ENCODE data around the gene ST3GAL3. TPM values are rescaled to one million over a fixed set of nuclear protein-coding genes. Genes with fewer than 3 reads are reported as not detected.
A peak's percentile ranks its signal among the peaks of the same experiment; 100 is the strongest.

Gene ST3GAL3
- polyA plus RNA-seq, 1 of the 3 experiments (the other 2 are of a cell fraction) = 20.6 TPM

DNA sequence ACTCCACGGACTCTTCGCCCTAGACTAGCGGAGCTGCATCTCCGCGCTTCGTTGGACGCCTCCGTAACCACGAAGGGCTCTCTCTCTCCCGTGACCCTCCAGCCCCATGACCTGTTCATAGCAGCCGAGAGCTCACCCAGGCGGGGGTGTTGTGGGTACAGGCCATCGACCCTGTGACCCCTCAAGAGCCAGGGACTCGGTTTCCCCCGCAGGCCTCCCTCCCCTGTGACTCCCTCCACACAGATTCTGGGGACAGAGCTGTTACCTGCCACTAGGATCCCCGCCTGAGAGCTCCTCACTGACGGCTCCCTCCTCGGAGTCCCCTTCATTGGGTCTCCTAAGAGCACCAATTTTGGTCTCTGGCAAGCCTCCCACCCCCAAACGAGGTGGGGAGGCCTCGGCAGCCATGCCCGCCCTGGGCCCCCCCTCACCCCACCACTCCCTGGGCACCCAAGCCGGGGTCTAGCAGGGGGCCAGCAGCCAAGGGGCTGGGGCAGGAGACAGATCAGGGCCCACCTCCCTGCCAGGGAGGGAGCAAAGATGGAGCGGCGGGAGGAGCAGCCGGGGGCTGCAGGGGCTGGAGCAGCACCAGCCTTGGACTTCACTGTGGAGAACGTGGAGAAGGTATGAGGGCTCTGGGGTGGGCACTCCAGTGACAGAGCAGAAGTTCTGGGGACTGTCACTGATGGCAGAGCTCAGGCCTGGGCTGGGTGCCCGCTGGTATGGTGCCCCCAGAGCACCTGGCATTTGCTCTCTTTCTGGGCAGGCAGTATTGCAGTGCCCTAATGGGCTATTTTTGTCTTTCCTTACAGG lies 239.9 kb downstream of the ST3GAL3 start:
- Histone ChIP-seq H3K9ac (peak overlapping the region; percentile 90), H3K4me2 (peak overlapping the region; percentile 98), H3K9me3 (no peaks in the 10 kb centered on the region), H2AFZ (ENCODE audit: low read depth) (peak overlapping the region; percentile 78), H3K27ac (ENCODE audit: low read depth in 2 of 2, low read length in 1 of 2) (peak overlapping the region; percentile 82 to 97; a peak in 3 of 4 replicates), H3K27me3 (ENCODE audit: insufficient read depth) (no peaks in the 10 kb centered on the region), H4K20me1 (ENCODE audit: insufficient read depth) (peaks cover 6% of the 10 kb centered on the region; the same call in 1 of the 2 replicates), H3K36me3 (replicated peaks in 1 of 2; ENCODE audit: control insufficient read depth in 1 of 2, insufficient read depth in 2 of 2, low read length in 1 of 2) (peaks cover 0 to 17% of the 10 kb centered on the region in 2 experiments), H3K4me1 (ENCODE audit: control insufficient read depth in 1 of 2, insufficient read depth in 2 of 2, low read depth in 1 of 2, low read length in 1 of 2) (peaks cover 12 to 24% of the 10 kb centered on the region in 2 experiments), H3K9me2 (no peaks in the 10 kb centered on the region), H3K79me2 (ENCODE audit: insufficient read depth) (peaks cover 13% of the 10 kb centered on the region; the same call in 1 of the 2 replicates), H3K4me3 (ENCODE audit: low read depth in 2 of 2, low read length in 1 of 2) (peak overlapping the region; percentile 79 to 93), H3F3A (replicated peaks; ENCODE audit: insufficient read depth) (no peaks in the 10 kb centered on the region)
- no peak for DNase-seq
- ChIA-PET CTCF (interaction anchor here (0.8 to 9.4 kb wide), 19 partner anchors 8 to 418 kb away, joined by 3 to 105 read pairs (median 4); partner anchors contain the start of genes ARTN and ATP6V0B), POLR2A (interaction anchor here (0.6 to 1.2 kb wide), 5 partner anchors 8 to 34 kb away, joined by 3 to 6 read pairs (median 4); no protein-coding TSS in a partner anchor)
- WGBS (ENCODE audit: low lambda C conversion rate) = 1% methylated on average over 9 of the region's 27 CpGs
- TF ChIP-seq GABPA (IDR thresholded peaks at IDR 0.05; ENCODE audit: low read depth) = no peak
- TF ChIP-seq ELF1 (IDR thresholded peaks at IDR 0.05) = no peak
- TF ChIP-seq PBX3 (IDR thresholded peaks at IDR 0.05) = no peak
- TF ChIP-seq USF1 (IDR thresholded peaks at IDR 0.05; ENCODE audit: borderline replicate concordance, low read depth) = no peak; the same call in 1 of the 2 replicates
- no peak for TF ChIP-seq YY1 (IDR thresholded peaks at IDR 0.05; ENCODE audit: low read depth)
- TF ChIP-seq TCF12 (IDR thresholded peaks at IDR 0.05) = no peak
- TF ChIP-seq, protein P1, sequence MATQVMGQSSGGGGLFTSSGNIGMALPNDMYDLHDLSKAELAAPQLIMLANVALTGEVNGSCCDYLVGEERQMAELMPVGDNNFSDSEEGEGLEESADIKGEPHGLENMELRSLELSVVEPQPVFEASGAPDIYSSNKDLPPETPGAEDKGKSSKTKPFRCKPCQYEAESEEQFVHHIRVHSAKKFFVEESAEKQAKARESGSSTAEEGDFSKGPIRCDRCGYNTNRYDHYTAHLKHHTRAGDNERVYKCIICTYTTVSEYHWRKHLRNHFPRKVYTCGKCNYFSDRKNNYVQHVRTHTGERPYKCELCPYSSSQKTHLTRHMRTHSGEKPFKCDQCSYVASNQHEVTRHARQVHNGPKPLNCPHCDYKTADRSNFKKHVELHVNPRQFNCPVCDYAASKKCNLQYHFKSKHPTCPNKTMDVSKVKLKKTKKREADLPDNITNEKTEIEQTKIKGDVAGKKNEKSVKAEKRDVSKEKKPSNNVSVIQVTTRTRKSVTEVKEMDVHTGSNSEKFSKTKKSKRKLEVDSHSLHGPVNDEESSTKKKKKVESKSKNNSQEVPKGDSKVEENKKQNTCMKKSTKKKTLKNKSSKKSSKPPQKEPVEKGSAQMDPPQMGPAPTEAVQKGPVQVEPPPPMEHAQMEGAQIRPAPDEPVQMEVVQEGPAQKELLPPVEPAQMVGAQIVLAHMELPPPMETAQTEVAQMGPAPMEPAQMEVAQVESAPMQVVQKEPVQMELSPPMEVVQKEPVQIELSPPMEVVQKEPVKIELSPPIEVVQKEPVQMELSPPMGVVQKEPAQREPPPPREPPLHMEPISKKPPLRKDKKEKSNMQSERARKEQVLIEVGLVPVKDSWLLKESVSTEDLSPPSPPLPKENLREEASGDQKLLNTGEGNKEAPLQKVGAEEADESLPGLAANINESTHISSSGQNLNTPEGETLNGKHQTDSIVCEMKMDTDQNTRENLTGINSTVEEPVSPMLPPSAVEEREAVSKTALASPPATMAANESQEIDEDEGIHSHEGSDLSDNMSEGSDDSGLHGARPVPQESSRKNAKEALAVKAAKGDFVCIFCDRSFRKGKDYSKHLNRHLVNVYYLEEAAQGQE (IDR thresholded peaks at IDR 0.05; ENCODE audit: low read depth, low read length) = no peak
- no peak for TF ChIP-seq JUND (IDR thresholded peaks at IDR 0.05)
- no peak for TF ChIP-seq NFIC (IDR thresholded peaks at IDR 0.05; ENCODE audit: borderline replicate concordance)
- TF ChIP-seq EZH2phosphoT487 (IDR thresholded peaks at IDR 0.05; ENCODE audit: borderline replicate concordance, low read depth) = no peak

All from SK-N-SH (cell line).